Sigmoid colon (tissue), 4 donors: ENCODE results near the gene CRABP2.

Experiments used
- CTCF ChIP-seq, 4 experiments: fragments of 450-650 bp in 3 of 4; fragments of 200-600 bp in 1 of 4; IDR thresholded peaks; one replicate each; pipeline ENCODE4 v1.5.1; 2016 to 2019; ENCODE audit warnings: antibody characterized with exemption in 4 of 4, mild to moderate bottlenecking in 3 of 4, moderate library complexity in 2 of 4
- POLR2A ChIP-seq, 2 donors: fragments of 450-650 bp; IDR thresholded peaks; one replicate each; pipeline ENCODE4 v1.6.1; 2016; ENCODE audit warnings: antibody characterized with exemption in 2 of 2, mild to moderate bottlenecking in 2 of 2, moderate library complexity in 2 of 2
- POLR2AphosphoS5 ChIP-seq, 4 donors: sonication (generic); formaldehyde crosslinking; IDR thresholded peaks; one replicate each; pipeline ENCODE4 v1.6.1; 2017; ENCODE audit warnings: antibody characterized with exemption in 4 of 4

DNA sequence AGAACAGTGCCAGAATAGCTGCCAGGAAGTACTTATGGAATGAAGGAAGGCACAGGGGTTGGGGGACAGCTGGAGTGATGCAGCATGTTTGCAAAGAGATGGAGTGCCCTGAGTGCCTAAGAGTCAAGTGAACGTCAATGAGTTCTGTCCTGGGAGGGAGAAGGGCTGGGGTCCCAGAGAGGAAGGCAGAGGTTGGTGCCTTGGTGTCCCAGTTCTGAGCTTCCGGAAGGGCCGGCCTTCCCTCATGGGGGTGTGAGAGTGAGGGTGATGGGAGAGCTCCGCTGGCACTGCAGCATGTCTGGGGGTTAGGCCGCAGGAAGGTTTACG, 45.8 kb downstream of the CRABP2 start:
- TF ChIP-seq CTCF (IDR thresholded peaks at IDR 0.05), result no peak
- TF ChIP-seq POLR2AphosphoS5 (IDR thresholded peaks at IDR 0.05), result no peak
- TF ChIP-seq POLR2A (IDR thresholded peaks at IDR 0.05), result no peak
